HL-60 (cell line): ENCODE data around the gene NRXN3.

Experiments used
- DNase-seq, 2 experiments: peaks; one replicate each; pipeline ENCODE4 v3.0.0-alpha.2; 2010 to 2020; ENCODE audit warnings: low read depth in 1 of 2, low spot score in 1 of 2
- H3K27ac ChIP-seq: fragments of 250-450 bp; sonication (Bioruptor Pico); replicated peaks from 2 replicates; pipeline ENCODE4 v1.5.1; 2020; ENCODE audit warnings: mild to moderate bottlenecking, moderate library complexity
- H3K27me3 ChIP-seq: fragments of 250-450 bp; sonication (Bioruptor Pico); 2 replicates; pipeline ENCODE4 v1.5.1; 2021; ENCODE audit warnings: mild to moderate bottlenecking, moderate library complexity; ENCODE audit not compliant: insufficient read depth, poor library complexity, severe bottlenecking
- H3K4me3 ChIP-seq: replicated peaks from 2 replicates; pipeline ENCODE4 v1.5.1; 2011; ENCODE audit warnings: mild to moderate bottlenecking, control low read depth, low read length; ENCODE audit not compliant: insufficient read depth
- CTCF ChIP-seq: IDR thresholded peaks from one replicate; pipeline ENCODE4 v1.5.1; 2011; ENCODE audit warnings: low read length, control low read depth, inconsistent platforms; ENCODE audit not compliant: insufficient read depth
- GABPA ChIP-seq: IDR thresholded peaks from 2 replicates; pipeline ENCODE4 v1.6.1; 2012; ENCODE audit warnings: low read depth
- POLR2AphosphoS5 ChIP-seq: IDR thresholded peaks from 2 replicates; pipeline ENCODE4 v1.6.1; 2012; ENCODE audit warnings: low read depth
- REST ChIP-seq: IDR thresholded peaks from 2 replicates; pipeline ENCODE4 v1.6.1; 2012; ENCODE audit warnings: low read depth; ENCODE audit not compliant: insufficient replicate concordance
- SPI1 ChIP-seq: IDR thresholded peaks from 2 replicates; pipeline ENCODE4 v1.6.1; 2012; ENCODE audit warnings: low read depth, mild to moderate bottlenecking, borderline replicate concordance

The NRXN3 gene

GRCh38 chr14:78614593-78614992, 444.4 kb downstream of the NRXN3 start:
- DNase-seq: no peak
- TF ChIP-seq CTCF (no peak), SPI1 (no peak), REST (no peak), POLR2AphosphoS5 (no peak), GABPA (no peak)

GRCh38 chr14:78617735-78618134, 447.6 kb downstream of the NRXN3 start:
- Histone ChIP-seq H3K4me3 (no peak overlapping the region), H3K27me3 (no peaks in the 10 kb centered on the region), H3K27ac (no peak overlapping the region)
- DNase-seq: no peak
- no peak for TF ChIP-seq SPI1
- TF ChIP-seq GABPA: no peak
- no peak for TF ChIP-seq REST
- no peak for TF ChIP-seq CTCF
- no peak for TF ChIP-seq POLR2AphosphoS5

More at GRCh38 chr14:78614593-78614992, 444.4 kb downstream of the NRXN3 start:
- Histone ChIP-seq H3K27me3 (no peaks in the 10 kb centered on the region), H3K27ac (no peak overlapping the region), H3K4me3 (no peak overlapping the region)

- no peak overlapping the region for H3K4me3 ChIP-seq
- no peak for TF ChIP-seq SPI1
- TF ChIP-seq GABPA: no peak
- no peak for TF ChIP-seq CTCF
- no peak for TF ChIP-seq REST
- TF ChIP-seq POLR2AphosphoS5: no peak
- no peak overlapping the region for H3K27ac ChIP-seq
- H3K27me3 ChIP-seq: no peaks in the 10 kb centered on the region
- DNase-seq: no peak
These were observed 448.2 kb downstream of the NRXN3 start for GRCh38 chr14:78618368-78618767.
